Fibroblast of lung (primary cell): ENCODE results near the gene PIK3R3. TPM values are rescaled to one million over a fixed set of nuclear protein-coding genes. Genes with fewer than 3 reads are reported as not detected.

Source experiments
- DNase-seq, 2 donors: peaks; one replicate each; pipeline versions ENCODE4 v3.0.0 to v3.0.0-alpha.2; 2010; ENCODE audit warnings: low read depth in 2 of 2
- H2AFZ ChIP-seq: 2 replicates; pipeline ENCODE4 v1.5.1; 2012; ENCODE audit warnings: low read length, control low read depth, inconsistent platforms
- H3K27ac ChIP-seq: 2 replicates; pipeline ENCODE4 v1.5.1; 2011; ENCODE audit warnings: low read length, control low read depth; ENCODE audit not compliant: insufficient read depth
- H3K27me3 ChIP-seq: 2 replicates; pipeline ENCODE4 v1.5.1; 2011; ENCODE audit warnings: mild to moderate bottlenecking, low read length; ENCODE audit not compliant: control insufficient read depth, insufficient read depth
- H3K36me3 ChIP-seq: 2 replicates; pipeline ENCODE4 v1.5.1; 2011; ENCODE audit warnings: low read length; ENCODE audit not compliant: control insufficient read depth, insufficient read depth
- H3K4me1 ChIP-seq: 2 replicates; pipeline ENCODE4 v1.5.1; 2011; ENCODE audit warnings: low read length; ENCODE audit not compliant: control insufficient read depth, insufficient read depth; ENCODE audit errors: extremely low read depth
- H3K4me2 ChIP-seq: 2 replicates; pipeline ENCODE4 v1.5.1; 2011; ENCODE audit warnings: low read length, control low read depth; ENCODE audit not compliant: insufficient read depth; ENCODE audit errors: extremely low read depth
- H3K4me3 ChIP-seq, 4 experiments: fragments of 200-600 bp in 1 of 4; sonication (generic) in 1 of 4; replicated peaks in 1 of 4; 2 replicates each; pipeline ENCODE4 v1.5.1; 2011 to 2016; ENCODE audit warnings: low read length in 4 of 4, low read depth in 3 of 4, mild to moderate bottlenecking in 3 of 4, control low read depth in 2 of 4, inconsistent platforms in 1 of 4, mixed read lengths in 1 of 4; ENCODE audit not compliant: insufficient read depth in 1 of 4; ENCODE audit errors: control extremely low read depth in 1 of 4
- H3K79me2 ChIP-seq: 2 replicates; pipeline ENCODE4 v1.5.1; 2012; ENCODE audit warnings: mild to moderate bottlenecking, low read length, inconsistent platforms; ENCODE audit not compliant: control insufficient read depth, insufficient read depth
- H3K9ac ChIP-seq: 2 replicates; pipeline ENCODE4 v1.5.1; 2011; ENCODE audit warnings: mild to moderate bottlenecking, low read length, control low read depth; ENCODE audit not compliant: insufficient read depth
- H3K9me3 ChIP-seq: 2 replicates; pipeline ENCODE4 v1.5.1; 2012; ENCODE audit warnings: low read depth, low read length; ENCODE audit not compliant: control insufficient read depth, insufficient read depth
- H4K20me1 ChIP-seq: 2 replicates; pipeline ENCODE4 v1.5.1; 2011; ENCODE audit warnings: low read length; ENCODE audit not compliant: control insufficient read depth, insufficient read depth; ENCODE audit errors: extremely low read depth
- CTCF ChIP-seq, 2 donors: IDR thresholded peaks in 1 of 2; conservative IDR thresholded peaks in 1 of 2; 1 replicate in 1 of 2; 2 replicates in 1 of 2; pipeline ENCODE4 v1.5.1; 2011 to 2012; ENCODE audit warnings: low read length in 2 of 2, control low read depth in 1 of 2, inconsistent platforms in 1 of 2, low read depth in 1 of 2, mild to moderate bottlenecking in 1 of 2
- EZH2 ChIP-seq: IDR thresholded peaks from 2 replicates; pipeline ENCODE4 v1.5.1; 2012; ENCODE audit warnings: low read length, control low read depth, mild to moderate bottlenecking; ENCODE audit errors: missing control alignments
- polyA plus RNA-seq, 2 donors: library from polyadenylated mRNA; depleted of rRNA in 1 of 2; stranded (reverse) in 1 of 2; unstranded in 1 of 2; fragments of >200 nt; gene quantifications; 2 replicates each; pipeline ENCODE4 v1.2.1, GENCODE V29; 2011 to 2012; ENCODE audit warnings: missing spikeins in 1 of 2
- total RNA-seq: library from RNA; depleted of rRNA; stranded (reverse); fragments of >200 nt; gene quantifications from 2 replicates; pipeline ENCODE4 v1.2.1, GENCODE V29; 2014

PIK3R3 gene
- total and polyA plus RNA-seq, 2 donors (not counting 1 experiment from before 2014, with no cell fraction given) = 3.3 to 4.1 TPM

GRCh38 chr1:46068525-46068924, 63.9 kb downstream of the PIK3R3 start:
- Histone ChIP-seq H3K79me2 (no peaks in the 10 kb centered on the region), H4K20me1 (no peaks in the 10 kb centered on the region), H3K27me3 (no peaks in the 10 kb centered on the region), H3K9me3 (no peaks in the 10 kb centered on the region), H2AFZ (no peak overlapping the region), H3K36me3 (no peaks in the 10 kb centered on the region), H3K4me1 (no peaks in the 10 kb centered on the region), H3K9ac (no peak overlapping the region), H3K27ac (no peak overlapping the region), H3K4me2 (no peak overlapping the region), H3K4me3 (no peak overlapping the region)
- no peak for DNase-seq
- TF ChIP-seq EZH2 (no peak), CTCF (conservative IDR thresholded peaks at IDR 0.05 in 1 of 2, IDR thresholded peaks at IDR 0.05 in 1 of 2; ENCODE audit: low read depth in 1 of 2, low read length in 2 of 2) (no peak)

- no peaks in the 10 kb centered on the region for H3K27me3 ChIP-seq
- no peaks in the 10 kb centered on the region for H3K36me3 ChIP-seq
- H3K9ac ChIP-seq = no peak overlapping the region
- no peak overlapping the region for H3K4me3 ChIP-seq
- no peak overlapping the region for H2AFZ ChIP-seq
- H3K79me2 ChIP-seq = no peaks in the 10 kb centered on the region
- no peaks in the 10 kb centered on the region for H4K20me1 ChIP-seq
- no peak overlapping the region for H3K4me2 ChIP-seq
- no peak overlapping the region for H3K27ac ChIP-seq
- no peaks in the 10 kb centered on the region for H3K9me3 ChIP-seq
- no peak for DNase-seq
- H3K4me1 ChIP-seq = no peaks in the 10 kb centered on the region
- TF ChIP-seq EZH2 = no peak
- no peak for TF ChIP-seq CTCF (conservative IDR thresholded peaks at IDR 0.05 in 1 of 2, IDR thresholded peaks at IDR 0.05 in 1 of 2; ENCODE audit: low read depth in 1 of 2, low read length in 2 of 2)
Observed at GRCh38 chr1:46067652-46068051, 64.8 kb downstream of the PIK3R3 start.

- Histone ChIP-seq H2AFZ (peak overlapping the region; percentile 48), H3K36me3 (no peaks in the 10 kb centered on the region), H3K27ac (no peak overlapping the region), H3K27me3 (no peaks in the 10 kb centered on the region), H3K4me1 (no peaks in the 10 kb centered on the region), H3K4me3 (no peak overlapping the region), H3K9ac (no peak overlapping the region), H3K9me3 (no peaks in the 10 kb centered on the region), H3K4me2 (no peak overlapping the region), H4K20me1 (no peaks in the 10 kb centered on the region), H3K79me2 (no peaks in the 10 kb centered on the region)
- TF ChIP-seq EZH2 = no peak
- no peak for TF ChIP-seq CTCF (conservative IDR thresholded peaks at IDR 0.05 in 1 of 2, IDR thresholded peaks at IDR 0.05 in 1 of 2; ENCODE audit: low read depth in 1 of 2, low read length in 2 of 2)
- no peak for DNase-seq
Observed at GRCh38 chr1:46065405-46065804, 67.0 kb downstream of the PIK3R3 start.
